Stomach (tissue), 9 donors: ENCODE measurements around the gene CRIP2. TPM values are rescaled to one million over a fixed set of nuclear protein-coding genes. Genes with fewer than 3 reads are reported as not detected.
A peak's percentile ranks its signal among the peaks of the same experiment; 100 is the strongest.

Experiments
- DNase-seq, 2 donors: peaks; one replicate each; pipeline versions ENCODE4 v3.0.0 to v3.0.0-alpha.2; 2013 to 2019
- H3K27ac ChIP-seq, 5 donors: fragments of 200-600 bp in 4 of 5; sonication (generic) in 4 of 5; one replicate each; pipeline ENCODE4 v1.5.1; 2013 to 2019; ENCODE audit warnings: mild to moderate bottlenecking in 1 of 5, moderate library complexity in 1 of 5
- H3K27me3 ChIP-seq, 3 donors: fragments of 200-600 bp; sonication (generic); one replicate each; pipeline ENCODE4 v1.5.1; 2017 to 2019; ENCODE audit warnings: mixed run types in 1 of 3
- H3K36me3 ChIP-seq, 4 donors: fragments of 200-600 bp; sonication (generic); 1 replicate in 3 of 4; 2 replicates in 1 of 4; pipeline ENCODE4 v1.5.1; 2016 to 2019
- H3K4me1 ChIP-seq, 4 donors: fragments of 200-600 bp; sonication (generic); one replicate each; pipeline ENCODE4 v1.5.1; 2016 to 2019
- H3K4me3 ChIP-seq, 4 donors: fragments of 200-600 bp; sonication (generic) in 3 of 4; one replicate each; pipeline ENCODE4 v1.5.1; 2016 to 2019; ENCODE audit warnings: mild to moderate bottlenecking in 1 of 4
- H3K9me3 ChIP-seq, 4 donors: fragments of 200-600 bp; sonication (generic); one replicate each; pipeline ENCODE4 v1.5.1; 2016 to 2019
- CTCF ChIP-seq, 7 experiments: fragments of 450-650 bp in 4 of 7; fragments of 200-600 bp in 3 of 7; sonication (generic) in 3 of 7; IDR thresholded peaks; one replicate each; pipeline ENCODE4 v1.5.1; 2016 to 2019; ENCODE audit warnings: antibody characterized with exemption in 7 of 7, control low read depth in 2 of 7, mild to moderate bottlenecking in 1 of 7
- EP300 ChIP-seq: sonication (generic); formaldehyde crosslinking; IDR thresholded peaks from one replicate; pipeline ENCODE4 v1.6.1; 2017; ENCODE audit warnings: antibody characterized with exemption
- POLR2A ChIP-seq, 4 donors: fragments of 450-650 bp; IDR thresholded peaks; one replicate each; pipeline ENCODE4 v1.6.1; 2016; ENCODE audit warnings: antibody characterized with exemption in 4 of 4, control low read depth in 2 of 4, mild to moderate bottlenecking in 1 of 4, moderate library complexity in 1 of 4
- POLR2AphosphoS5 ChIP-seq, 3 donors: sonication (generic); formaldehyde crosslinking; IDR thresholded peaks; one replicate each; pipeline ENCODE4 v1.6.1; 2016; ENCODE audit warnings: antibody characterized with exemption in 3 of 3
- WGBS, 5 donors: extraction: QIAGEN DNeasy Blood & Tissue Kit in 3 of 5; methylation state at CpG; one replicate each; pipeline versions ENCODE4 v1.1.5 to v1.1.7; 2013 to 2018; 5-methylcytosine and 5-hydroxymethylcytosine counted together
- intact Hi-C: fragments of 100-400 bp; cut with DNase I; formaldehyde crosslinking; loops from one replicate; pipeline ENCODE4 v1.15.1; 2023; ENCODE audit warnings: low total_unique reads
- polyA plus RNA-seq, 3 donors: library from polyadenylated mRNA; stranded (reverse); fragments of 200-250 nt; gene quantifications; one replicate each; pipeline ENCODE4 v1.2.3, GENCODE V29; 2013
- total RNA-seq, 5 donors: library from RNA; depleted of rRNA; stranded (reverse); fragments of >200 nt; gene quantifications; one replicate each; pipeline versions ENCODE4 v1.1.0 to v1.2.3, GENCODE V29; 2014 to 2016
- donor health status: healthy with polysubstance abuse.
- donor health status: Bipolar disorder and iron deficiency.
- donor health status: healthy.

Gene CRIP2
- total and polyA plus RNA-seq, 8 donors, result 36.0 to 135 (median 74.5) TPM

- intact Hi-C loops, result no loop called here
- TF ChIP-seq POLR2AphosphoS5 (IDR thresholded peaks at IDR 0.05), result no peak
- no peak for DNase-seq
- H3K36me3 ChIP-seq, result peaks cover 0 to 43% (median 14%) of the 10 kb centered on the region in 4 donors
- peak overlapping the region in 1 of 5 donors; percentile 4 for H3K27ac ChIP-seq
- 77 to 97% (median 94%) methylated on average over 6 of the region's 6 CpGs for WGBS, 5 donors
- H3K4me3 ChIP-seq, result no peak overlapping the region
- peaks cover 0 to 15% (median 3%) of the 10 kb centered on the region in 4 donors for H3K4me1 ChIP-seq
- peaks cover 0 to 3% (median 0%) of the 10 kb centered on the region in 4 donors for H3K9me3 ChIP-seq
- no peaks in the 10 kb centered on the region for H3K27me3 ChIP-seq
Observed at GRCh38 chr14:105430042-105430441, 44.6 kb upstream of the CRIP2 start.

GRCh38 chr14:105430565-105430964 is 44.1 kb upstream of the CRIP2 start:
- Histone ChIP-seq H3K4me3 (no peak overlapping the region), H3K36me3 (peaks cover 0 to 38% (median 11%) of the 10 kb centered on the region in 4 donors), H3K4me1 (peaks cover 0 to 15% (median 3%) of the 10 kb centered on the region in 4 donors), H3K9me3 (peaks cover 0 to 3% (median 0%) of the 10 kb centered on the region in 4 donors), H3K27ac (peak overlapping the region in 1 of 5 donors; percentile 4), H3K27me3 (no peaks in the 10 kb centered on the region)
- TF ChIP-seq CTCF (IDR thresholded peaks at IDR 0.05), result no peak
- TF ChIP-seq POLR2A (IDR thresholded peaks at IDR 0.05), result no peak
- no peak for TF ChIP-seq POLR2AphosphoS5 (IDR thresholded peaks at IDR 0.05)
- no peak for TF ChIP-seq EP300
- intact Hi-C loops, result no loop called here
- no peak for DNase-seq
- 66 to 74% (median 69%) methylated on average over 9 of the region's 9 CpGs for WGBS, 5 donors

- 85 to 100% (median 91%) methylated on average over 1 of the region's 1 CpG for WGBS, 5 donors
Observed at GRCh38 chr14:105431256-105431655, 43.4 kb upstream of the CRIP2 start.

GRCh38 chr14:105432657-105433056 is 42.0 kb upstream of the CRIP2 start:
- TF ChIP-seq CTCF (IDR thresholded peaks at IDR 0.05) (no peak), EP300 (no peak), POLR2A (IDR thresholded peaks at IDR 0.05) (no peak), POLR2AphosphoS5 (IDR thresholded peaks at IDR 0.05) (no peak)
- intact Hi-C loops, result no loop called here

More at GRCh38 chr14:105431256-105431655, 43.4 kb upstream of the CRIP2 start:
- DNase-seq, result no peak
- H3K27me3 ChIP-seq, result no peaks in the 10 kb centered on the region
- TF ChIP-seq POLR2A (IDR thresholded peaks at IDR 0.05), result no peak
- no peak for TF ChIP-seq CTCF (IDR thresholded peaks at IDR 0.05)
- TF ChIP-seq POLR2AphosphoS5 (IDR thresholded peaks at IDR 0.05), result no peak
- TF ChIP-seq EP300, result no peak
- H3K4me3 ChIP-seq, result no peak overlapping the region
- peaks cover 0 to 15% (median 3%) of the 10 kb centered on the region in 4 donors for H3K4me1 ChIP-seq
- H3K9me3 ChIP-seq, result peaks cover 0 to 3% (median 0%) of the 10 kb centered on the region in 4 donors
- peak overlapping the region in 1 of 5 donors; percentile 4 for H3K27ac ChIP-seq
- intact Hi-C loops, result no loop called here
- peaks cover 0 to 31% (median 7%) of the 10 kb centered on the region in 4 donors for H3K36me3 ChIP-seq

GRCh38 chr14:105433161-105433605 is 41.4 kb upstream of the CRIP2 start:
- TF ChIP-seq CTCF (IDR thresholded peaks at IDR 0.05) (no peak), POLR2A (IDR thresholded peaks at IDR 0.05) (no peak), EP300 (no peak), POLR2AphosphoS5 (IDR thresholded peaks at IDR 0.05) (no peak)
- Histone ChIP-seq H3K27me3 (no peaks in the 10 kb centered on the region), H3K9me3 (no peaks in the 10 kb centered on the region), H3K36me3 (peaks cover 0 to 18% (median 0%) of the 10 kb centered on the region in 4 donors), H3K4me1 (peaks cover 0 to 25% (median 3%) of the 10 kb centered on the region in 4 donors), H3K27ac (no peak overlapping the region), H3K4me3 (no peak overlapping the region)
- intact Hi-C loops, result no loop called here
- WGBS, 5 donors, result 58 to 86% (median 85%) methylated on average over 4 to 17 of the region's 17 CpGs
- DNase-seq, result no peak

More at GRCh38 chr14:105432657-105433056, 42.0 kb upstream of the CRIP2 start:
- 87 to 93% (median 91%) methylated on average over 12 of the region's 12 CpGs for WGBS, 5 donors
- Histone ChIP-seq H3K4me3 (no peak overlapping the region), H3K4me1 (peaks cover 0 to 23% (median 3%) of the 10 kb centered on the region in 4 donors), H3K9me3 (no peaks in the 10 kb centered on the region), H3K27ac (no peak overlapping the region), H3K36me3 (peaks cover 0 to 19% (median 0%) of the 10 kb centered on the region in 4 donors), H3K27me3 (no peaks in the 10 kb centered on the region)
- no peak for DNase-seq
